HCT116 (cell line): ENCODE data around the gene KCNG1. TPM values are rescaled to one million over a fixed set of nuclear protein-coding genes. Genes with fewer than 3 reads are reported as not detected.

Experiments
- ATAC-seq: fragments of 200-7000 bp; cut with Tn5 transposase; 2 replicates; pipeline ENCODE4 v1.9.1; 2020; ENCODE audit warnings: mild to moderate bottlenecking, moderate library complexity
- BruUV-seq: library from RNA; stranded (reverse); fragments of 400-500 nt; replicated peaks from 2 replicates; lab custom pipeline; 2021; lab: Mats Ljungman, UMichigan
- CTCF ChIA-PET: fragments of 300-600 bp; sonication (Branson Sonifier 250); formaldehyde crosslinking; loops from one replicate; lab custom pipeline; 2021; ENCODE audit warnings: antibody characterized with exemption; lab: Charles Lee
- POLR2A ChIA-PET: fragments of 300-600, 350-600 bp; sonication (Branson Sonifier 250); formaldehyde crosslinking; loops from one replicate; lab custom pipeline; 2021; ENCODE audit warnings: antibody characterized with exemption; lab: Charles Lee
- RAD21 ChIA-PET, 2 experiments: fragments of 300-600 bp; sonication (Branson Sonifier 250); formaldehyde crosslinking; loops; one replicate each; lab custom pipeline; 2023; ENCODE audit warnings: low total read pairs in 2 of 2; ENCODE audit not compliant: uncharacterized antibody in 2 of 2, unreplicated experiment in 2 of 2, low non-redundant PET in 1 of 2; lab: Charles Lee
- DNase-seq: peaks from one replicate; pipeline ENCODE4 v3.0.0-alpha.2; 2010; ENCODE audit warnings: low read depth, low spot score
- H2AFZ ChIP-seq: fragments of 200-600 bp; shearing (Covaris generic), sonication (generic); 2 replicates; pipeline ENCODE4 v1.6.1; 2017; ENCODE audit warnings: low read depth, mixed run types, mixed read lengths, antibody characterized with exemption, low read length; ENCODE audit not compliant: poor library complexity, severe bottlenecking
- H3K27ac ChIP-seq: 2 replicates; pipeline ENCODE4 v1.5.1; 2012; ENCODE audit warnings: low read depth, low read length
- H3K27me3 ChIP-seq: fragments of 200-600 bp; sonication (generic); 2 replicates; pipeline ENCODE4 v1.6.1; 2016; ENCODE audit warnings: mixed run types, low read length, mixed read lengths; ENCODE audit not compliant: insufficient read depth
- H3K36me3 ChIP-seq, 2 experiments: fragments of 200-500 bp in 1 of 2; fragments of 200-600 bp in 1 of 2; sonication (Bioruptor generic) in 1 of 2; sonication (generic) in 1 of 2; 2 replicates each; pipeline versions ENCODE4 v1.5.1 to v1.6.1; 2014 to 2016; ENCODE audit warnings: low read length in 2 of 2, inconsistent platforms in 1 of 2, mixed read lengths in 1 of 2, mixed run types in 1 of 2; ENCODE audit not compliant: insufficient read depth in 2 of 2, control insufficient read depth in 1 of 2
- H3K4me1 ChIP-seq, 2 experiments: fragments of 200-600 bp in 1 of 2; sonication (generic) in 1 of 2; 2 replicates each; pipeline versions ENCODE4 v1.5.1 to v1.6.1; 2012 to 2017; ENCODE audit warnings: low read length in 2 of 2, inconsistent platforms in 1 of 2, mild to moderate bottlenecking in 1 of 2, mixed read lengths in 1 of 2, mixed run types in 1 of 2, moderate library complexity in 1 of 2; ENCODE audit not compliant: insufficient read depth in 2 of 2, control insufficient read depth in 1 of 2
- H3K4me2 ChIP-seq: fragments of 200-600 bp; sonication (generic); 2 replicates; pipeline ENCODE4 v1.6.1; 2017; ENCODE audit warnings: mixed run types, low read length, mixed read lengths
- H3K4me3 ChIP-seq, 2 experiments: fragments of 200-600 bp in 1 of 2; sonication (generic) in 1 of 2; replicated peaks in 1 of 2; 2 replicates each; pipeline ENCODE4 v1.5.1; 2011 to 2016; ENCODE audit warnings: low read length in 2 of 2, control low read depth in 1 of 2, low read depth in 1 of 2, mild to moderate bottlenecking in 1 of 2, mixed read lengths in 1 of 2, mixed run types in 1 of 2
- H3K79me2 ChIP-seq: fragments of 200-600 bp; sonication (generic); 2 replicates; pipeline ENCODE4 v1.6.1; 2017; ENCODE audit warnings: mild to moderate bottlenecking, mixed run types, low read length, moderate library complexity, mixed read lengths; ENCODE audit not compliant: insufficient read depth
- H3K9ac ChIP-seq: fragments of 200-600 bp; sonication (generic); 2 replicates; pipeline ENCODE4 v1.6.1; 2016; ENCODE audit warnings: low read length, mixed read lengths
- H3K9me2 ChIP-seq: fragments of 200-600 bp; sonication (generic), shearing (Covaris generic); 2 replicates; pipeline ENCODE4 v1.6.1; 2017; ENCODE audit warnings: mixed run types, mild to moderate bottlenecking, moderate library complexity; ENCODE audit not compliant: insufficient read depth
- H3K9me3 ChIP-seq, 2 experiments: fragments of 200-500 bp in 1 of 2; fragments of 200-600 bp in 1 of 2; sonication (Bioruptor generic) in 1 of 2; sonication (generic) in 1 of 2; 2 replicates each; pipeline ENCODE4 v1.6.1; 2014 to 2017; ENCODE audit warnings: low read length in 2 of 2, mixed read lengths in 2 of 2, inconsistent platforms in 1 of 2, low read depth in 1 of 2, mild to moderate bottlenecking in 1 of 2, mixed run types in 1 of 2, moderate library complexity in 1 of 2; ENCODE audit not compliant: control insufficient read depth in 1 of 2, insufficient read depth in 1 of 2
- H4K20me1 ChIP-seq: fragments of 200-600 bp; sonication (generic), shearing (Covaris generic); 2 replicates; pipeline ENCODE4 v1.6.1; 2017; ENCODE audit warnings: mixed run types, mild to moderate bottlenecking, moderate library complexity; ENCODE audit not compliant: insufficient read depth
- CBX3 ChIP-seq: IDR thresholded peaks from 2 replicates; pipeline ENCODE4 v1.6.1; 2012; ENCODE audit warnings: low read depth
- EGR1 ChIP-seq: IDR thresholded peaks from 2 replicates; pipeline ENCODE4 v1.6.1; 2012; ENCODE audit warnings: low read depth
- ELF1 ChIP-seq: IDR thresholded peaks from 2 replicates; pipeline ENCODE4 v1.6.1; 2012; ENCODE audit warnings: low read depth, borderline replicate concordance
- EZH2 ChIP-seq: fragments of 200-600 bp; sonication (generic); IDR thresholded peaks from 2 replicates; pipeline ENCODE4 v1.6.1; 2017; ENCODE audit warnings: antibody characterized with exemption, mixed run types
- FOSL1 ChIP-seq: IDR thresholded peaks from 2 replicates; pipeline ENCODE4 v1.6.1; 2012; ENCODE audit warnings: low read depth
- JUND ChIP-seq: IDR thresholded peaks from 2 replicates; pipeline ENCODE4 v1.6.1; 2012
- MAX ChIP-seq: IDR thresholded peaks from 2 replicates; pipeline ENCODE4 v1.6.1; 2012
- POLR2AphosphoS5 ChIP-seq: IDR thresholded peaks from 2 replicates; pipeline ENCODE4 v1.6.1; 2011; ENCODE audit warnings: mild to moderate bottlenecking, low read depth, low read length, moderate library complexity
- RAD21 ChIP-seq: IDR thresholded peaks from 2 replicates; pipeline ENCODE4 v1.6.1; 2012; ENCODE audit warnings: low read depth, mild to moderate bottlenecking
- REST ChIP-seq: IDR thresholded peaks from 2 replicates; pipeline ENCODE4 v1.6.1; 2012; ENCODE audit warnings: low read depth
- SIN3A ChIP-seq: IDR thresholded peaks from 2 replicates; pipeline ENCODE4 v1.6.1; 2012; ENCODE audit warnings: low read depth
- SP1 ChIP-seq: IDR thresholded peaks from 2 replicates; pipeline ENCODE4 v1.6.1; 2012; ENCODE audit warnings: low read depth
- SRF ChIP-seq: IDR thresholded peaks from 2 replicates; pipeline ENCODE4 v1.6.1; 2012; ENCODE audit warnings: low read depth
- YY1 ChIP-seq: IDR thresholded peaks from 2 replicates; pipeline ENCODE4 v1.6.1; 2011; ENCODE audit warnings: low read length, low read depth, moderate library complexity, mild to moderate bottlenecking; ENCODE audit not compliant: insufficient replicate concordance; ENCODE audit errors: extremely low read depth
- ZNF274 ChIP-seq: fragments of 200-500 bp; sonication (Bioruptor generic); IDR thresholded peaks from 2 replicates; pipeline ENCODE4 v1.6.1; 2014; ENCODE audit warnings: mild to moderate bottlenecking, low read depth, low read length, inconsistent platforms
- intact Hi-C: fragments of 100-400 bp; cut with micrococcal nuclease; formaldehyde crosslinking; loops from 2 replicates; pipeline ENCODE4 v1.10.0; 2022
- total RNA-seq: library from RNA; stranded (reverse); gene quantifications from one replicate; pipeline ENCODE4 v1.2.1, GENCODE V29; 2021; ENCODE audit not compliant: unreplicated experiment
- TF ChIP-seq, protein P1 (sequence below), 3 experiments: fragments of 200-600 bp in 1 of 3; sonication (generic) in 1 of 3; IDR thresholded peaks in 2 of 3; conservative IDR thresholded peaks in 1 of 3; 2 replicates each; pipeline ENCODE4 v1.5.1; 2012 to 2017; ENCODE audit warnings: low read depth in 2 of 3, low read length in 2 of 3, antibody characterized with exemption in 1 of 3, borderline replicate concordance in 1 of 3, control low read depth in 1 of 3, mild to moderate bottlenecking in 1 of 3, mixed read lengths in 1 of 3, mixed run types in 1 of 3, moderate library complexity in 1 of 3; ENCODE audit not compliant: insufficient read depth in 1 of 3
- TF ChIP-seq, protein P2 (sequence below): IDR thresholded peaks from 2 replicates; pipeline ENCODE4 v1.6.1; 2011; ENCODE audit warnings: mild to moderate bottlenecking, low read length, moderate library complexity; ENCODE audit not compliant: insufficient replicate concordance; ENCODE audit errors: extremely low read depth

KCNG1 gene
- total RNA-seq, 1 experiment from 2014 or later: 54.6 TPM

GRCh38 chr20:51037532-51038115, 14.7 kb upstream of the KCNG1 start:
- DNase-seq (no peak), ATAC-seq (no peak)
- Histone ChIP-seq H3K4me1 (peaks cover 15 to 32% of the 10 kb centered on the region in 2 experiments), H3K4me3 (no peak overlapping the region), H3K79me2 (no peaks in the 10 kb centered on the region), H3K36me3 (no peaks in the 10 kb centered on the region), H4K20me1 (no peaks in the 10 kb centered on the region), H2AFZ (no peak overlapping the region), H3K9ac (no peak overlapping the region), H3K9me2 (no peaks in the 10 kb centered on the region), H3K9me3 (no peaks in the 10 kb centered on the region), H3K27ac (no peak overlapping the region), H3K4me2 (no peak overlapping the region), H3K27me3 (0 out of 2 replicates have a peak, but pooled peaks cover 5% of the 10 kb centered on the region)
- ChIA-PET CTCF (interaction anchor here (1.2 kb wide), 1 partner anchor 22 kb away, joined by 5 read pairs; no protein-coding TSS in a partner anchor), POLR2A (interaction anchor here (1.0 kb wide), 1 partner anchor 10 kb away, joined by 3 read pairs; no protein-coding TSS in a partner anchor), RAD21 (no interaction called here)
- intact Hi-C loops: no loop called here
- TF ChIP-seq REST (no peak), MAX (no peak), ZNF274 (no peak), CBX3 (no peak), JUND (no peak), SP1 (no peak), RAD21 (no peak), POLR2AphosphoS5 (no peak), EZH2 (no peak), EGR1 (no peak), FOSL1 (no peak), SIN3A (no peak), ELF1 (no peak), YY1 (no peak), SRF (no peak)
- TF ChIP-seq, protein P1, sequence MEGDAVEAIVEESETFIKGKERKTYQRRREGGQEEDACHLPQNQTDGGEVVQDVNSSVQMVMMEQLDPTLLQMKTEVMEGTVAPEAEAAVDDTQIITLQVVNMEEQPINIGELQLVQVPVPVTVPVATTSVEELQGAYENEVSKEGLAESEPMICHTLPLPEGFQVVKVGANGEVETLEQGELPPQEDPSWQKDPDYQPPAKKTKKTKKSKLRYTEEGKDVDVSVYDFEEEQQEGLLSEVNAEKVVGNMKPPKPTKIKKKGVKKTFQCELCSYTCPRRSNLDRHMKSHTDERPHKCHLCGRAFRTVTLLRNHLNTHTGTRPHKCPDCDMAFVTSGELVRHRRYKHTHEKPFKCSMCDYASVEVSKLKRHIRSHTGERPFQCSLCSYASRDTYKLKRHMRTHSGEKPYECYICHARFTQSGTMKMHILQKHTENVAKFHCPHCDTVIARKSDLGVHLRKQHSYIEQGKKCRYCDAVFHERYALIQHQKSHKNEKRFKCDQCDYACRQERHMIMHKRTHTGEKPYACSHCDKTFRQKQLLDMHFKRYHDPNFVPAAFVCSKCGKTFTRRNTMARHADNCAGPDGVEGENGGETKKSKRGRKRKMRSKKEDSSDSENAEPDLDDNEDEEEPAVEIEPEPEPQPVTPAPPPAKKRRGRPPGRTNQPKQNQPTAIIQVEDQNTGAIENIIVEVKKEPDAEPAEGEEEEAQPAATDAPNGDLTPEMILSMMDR (IDR thresholded peaks at IDR 0.05 in 2 of 3, conservative IDR thresholded peaks at IDR 0.05 in 1 of 3; ENCODE audit: borderline replicate concordance in 1 of 3, insufficient read depth in 1 of 3, low read depth in 2 of 3, low read length in 2 of 3): no peak
- TF ChIP-seq, protein P2, sequence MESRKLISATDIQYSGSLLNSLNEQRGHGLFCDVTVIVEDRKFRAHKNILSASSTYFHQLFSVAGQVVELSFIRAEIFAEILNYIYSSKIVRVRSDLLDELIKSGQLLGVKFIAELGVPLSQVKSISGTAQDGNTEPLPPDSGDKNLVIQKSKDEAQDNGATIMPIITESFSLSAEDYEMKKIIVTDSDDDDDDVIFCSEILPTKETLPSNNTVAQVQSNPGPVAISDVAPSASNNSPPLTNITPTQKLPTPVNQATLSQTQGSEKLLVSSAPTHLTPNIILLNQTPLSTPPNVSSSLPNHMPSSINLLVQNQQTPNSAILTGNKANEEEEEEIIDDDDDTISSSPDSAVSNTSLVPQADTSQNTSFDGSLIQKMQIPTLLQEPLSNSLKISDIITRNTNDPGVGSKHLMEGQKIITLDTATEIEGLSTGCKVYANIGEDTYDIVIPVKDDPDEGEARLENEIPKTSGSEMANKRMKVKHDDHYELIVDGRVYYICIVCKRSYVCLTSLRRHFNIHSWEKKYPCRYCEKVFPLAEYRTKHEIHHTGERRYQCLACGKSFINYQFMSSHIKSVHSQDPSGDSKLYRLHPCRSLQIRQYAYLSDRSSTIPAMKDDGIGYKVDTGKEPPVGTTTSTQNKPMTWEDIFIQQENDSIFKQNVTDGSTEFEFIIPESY: no peak
- BruUV-seq: no TSS peak
